ENCODE measurements around the gene FBXW7. TPM values are rescaled to one million over a fixed set of nuclear protein-coding genes. Genes with fewer than 3 reads are reported as not detected.
"Not testable (repeated sequence)": the region's sequence is repeated elsewhere in the genome, so short reads cannot be mapped to it uniquely, and the experiment has no call there.

FBXW7 gene
- total RNA-seq, 1 donor from 2014 or later, result 56.7 TPM

DNA sequence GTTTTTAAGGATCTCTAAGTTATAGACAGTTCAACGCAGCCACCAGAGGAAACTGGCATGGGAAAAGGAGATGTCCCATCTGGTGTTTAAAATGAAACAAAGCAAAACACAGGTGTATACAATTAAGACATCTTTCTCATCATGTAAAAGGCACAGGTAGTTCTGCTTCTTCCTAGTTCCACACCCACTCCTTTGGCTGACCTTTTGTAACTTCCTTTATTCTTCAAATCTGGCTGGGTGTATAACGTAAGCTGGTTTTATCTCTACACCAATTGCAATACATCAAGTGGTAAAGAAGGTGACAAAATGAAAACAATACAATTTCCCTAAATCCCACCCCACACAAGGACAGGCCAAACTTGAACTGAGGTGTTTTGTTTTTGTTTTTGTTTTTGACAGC, 27.3 kb upstream of the FBXW7 start:
- TF ChIP-seq, protein P1, sequence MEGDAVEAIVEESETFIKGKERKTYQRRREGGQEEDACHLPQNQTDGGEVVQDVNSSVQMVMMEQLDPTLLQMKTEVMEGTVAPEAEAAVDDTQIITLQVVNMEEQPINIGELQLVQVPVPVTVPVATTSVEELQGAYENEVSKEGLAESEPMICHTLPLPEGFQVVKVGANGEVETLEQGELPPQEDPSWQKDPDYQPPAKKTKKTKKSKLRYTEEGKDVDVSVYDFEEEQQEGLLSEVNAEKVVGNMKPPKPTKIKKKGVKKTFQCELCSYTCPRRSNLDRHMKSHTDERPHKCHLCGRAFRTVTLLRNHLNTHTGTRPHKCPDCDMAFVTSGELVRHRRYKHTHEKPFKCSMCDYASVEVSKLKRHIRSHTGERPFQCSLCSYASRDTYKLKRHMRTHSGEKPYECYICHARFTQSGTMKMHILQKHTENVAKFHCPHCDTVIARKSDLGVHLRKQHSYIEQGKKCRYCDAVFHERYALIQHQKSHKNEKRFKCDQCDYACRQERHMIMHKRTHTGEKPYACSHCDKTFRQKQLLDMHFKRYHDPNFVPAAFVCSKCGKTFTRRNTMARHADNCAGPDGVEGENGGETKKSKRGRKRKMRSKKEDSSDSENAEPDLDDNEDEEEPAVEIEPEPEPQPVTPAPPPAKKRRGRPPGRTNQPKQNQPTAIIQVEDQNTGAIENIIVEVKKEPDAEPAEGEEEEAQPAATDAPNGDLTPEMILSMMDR (IDR thresholded peaks at IDR 0.05; ENCODE audit: borderline replicate concordance), result no peak
- Histone ChIP-seq H3K4me1 (no peaks in the 10 kb centered on the region), H3K9me3 (replicated peaks) (no peaks in the 10 kb centered on the region), H3K27ac (replicated peaks) (no peak overlapping the region), H3K27me3 (ENCODE audit: low read depth) (no peaks in the 10 kb centered on the region), H3K4me3 (no peak overlapping the region), H3K36me3 (no peaks in the 10 kb centered on the region)
- intact Hi-C loops (cut with micrococcal nuclease), result no loop called here
- DNase-seq, result no peak

- Histone ChIP-seq H3K4me3 (no peak overlapping the region), H3K9me3 (replicated peaks) (no peaks in the 10 kb centered on the region), H3K36me3 (no peaks in the 10 kb centered on the region), H3K27me3 (ENCODE audit: low read depth) (no peaks in the 10 kb centered on the region), H3K27ac (replicated peaks) (no peak overlapping the region), H3K4me1 (no peaks in the 10 kb centered on the region)
- TF ChIP-seq, protein P1 (IDR thresholded peaks at IDR 0.05; ENCODE audit: borderline replicate concordance), result no peak
- DNase-seq, result no peak
- intact Hi-C loops (cut with micrococcal nuclease), result no loop called here
These were observed 23.7 kb upstream of the FBXW7 start for GRCh38 chr4:152559641-152560040.

- H3K4me1 ChIP-seq, result no peaks in the 10 kb centered on the region
- no peak for DNase-seq
- no peak overlapping the region for H3K27ac ChIP-seq (replicated peaks)
- TF ChIP-seq, protein P1 (IDR thresholded peaks at IDR 0.05; ENCODE audit: borderline replicate concordance), result no peak
- H3K36me3 ChIP-seq, result no peaks in the 10 kb centered on the region
- no peaks in the 10 kb centered on the region for H3K27me3 ChIP-seq (ENCODE audit: low read depth)
- intact Hi-C loops (cut with micrococcal nuclease), result no loop called here
- no peaks in the 10 kb centered on the region for H3K9me3 ChIP-seq (replicated peaks)
- H3K4me3 ChIP-seq, result no peak overlapping the region
These were observed 22.5 kb upstream of the FBXW7 start for GRCh38 chr4:152558396-152558795.

DNA sequence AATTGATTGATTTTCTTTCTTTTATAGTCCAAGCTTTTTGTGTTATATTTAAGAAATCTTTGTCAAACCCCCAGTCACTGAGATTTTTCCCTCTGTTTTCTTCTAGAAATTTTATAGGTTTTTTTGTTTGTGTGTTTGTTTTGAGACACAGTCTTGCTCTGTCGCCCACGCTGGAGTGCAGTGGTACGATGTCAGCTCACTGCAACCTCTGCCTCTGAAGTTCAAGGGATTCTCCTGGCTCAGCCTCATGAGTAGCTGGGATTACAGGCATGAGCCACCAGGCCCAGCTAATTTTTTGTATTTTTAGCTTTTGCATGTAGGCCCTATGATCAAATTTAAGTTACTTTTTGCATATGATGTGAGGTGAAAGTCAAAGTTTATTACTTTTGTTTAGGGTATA, 20.9 kb upstream of the FBXW7 start:
- Histone ChIP-seq H3K4me1 (no peaks in the 10 kb centered on the region), H3K9me3 (replicated peaks) (no peaks in the 10 kb centered on the region), H3K4me3 (no peak overlapping the region), H3K36me3 (no peaks in the 10 kb centered on the region), H3K27me3 (ENCODE audit: low read depth) (no peaks in the 10 kb centered on the region), H3K27ac (replicated peaks) (no peak overlapping the region)
- TF ChIP-seq, protein P1 (IDR thresholded peaks at IDR 0.05; ENCODE audit: borderline replicate concordance), result no peak
- DNase-seq, result no peak
- intact Hi-C loops (cut with micrococcal nuclease), result no loop called here

- Histone ChIP-seq H3K36me3 (no peaks in the 10 kb centered on the region), H3K27ac (replicated peaks) (no peak overlapping the region), H3K4me1 (no peaks in the 10 kb centered on the region), H3K4me3 (no peak overlapping the region), H3K27me3 (ENCODE audit: low read depth) (no peaks in the 10 kb centered on the region), H3K9me3 (replicated peaks) (no peaks in the 10 kb centered on the region)
- TF ChIP-seq, protein P1 (IDR thresholded peaks at IDR 0.05; ENCODE audit: borderline replicate concordance), result no peak
- intact Hi-C loops (cut with micrococcal nuclease), result no loop called here
- DNase-seq, result no peak
These were observed 20.4 kb upstream of the FBXW7 start for GRCh38 chr4:152556283-152556682.

GRCh38 chr4:152554742-152555141, 18.9 kb upstream of the FBXW7 start:
- Histone ChIP-seq H3K4me3 (no peak overlapping the region), H3K9me3 (replicated peaks) (no peaks in the 10 kb centered on the region), H3K27ac (replicated peaks) (no peak overlapping the region), H3K4me1 (no peaks in the 10 kb centered on the region), H3K27me3 (ENCODE audit: low read depth) (no peaks in the 10 kb centered on the region), H3K36me3 (no peaks in the 10 kb centered on the region)
- DNase-seq, result no peak
- TF ChIP-seq, protein P1 (IDR thresholded peaks at IDR 0.05; ENCODE audit: borderline replicate concordance), result no peak
- intact Hi-C loops (cut with micrococcal nuclease), result no loop called here

DNA sequence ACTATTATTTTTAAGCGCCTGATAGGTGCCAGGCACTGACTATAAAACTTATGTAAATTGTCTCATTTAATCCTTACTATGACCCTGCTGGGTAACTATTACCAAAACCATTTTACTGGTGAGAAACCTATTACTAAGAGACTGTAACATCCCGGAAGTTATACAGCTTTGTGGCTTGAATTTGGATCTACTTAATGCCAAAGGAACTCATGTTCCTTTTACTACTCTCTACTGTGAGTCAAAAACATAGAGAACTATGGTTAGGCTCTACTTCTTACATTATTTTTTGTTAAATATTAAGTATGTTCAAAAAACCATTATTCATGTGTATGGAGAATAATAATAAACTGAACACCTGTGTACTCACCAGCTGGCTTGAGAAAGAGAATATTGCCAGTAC, 14.8 kb upstream of the FBXW7 start:
- intact Hi-C loops (cut with micrococcal nuclease); H3K9me3 ChIP-seq (replicated peaks); H3K4me1 ChIP-seq; H3K4me3 ChIP-seq; DNase-seq; H3K27me3 ChIP-seq (ENCODE audit: low read depth); H3K36me3 ChIP-seq; H3K27ac ChIP-seq (replicated peaks): not testable (repeated sequence)
